Stimulated activated CD4-positive, alpha-beta T cell treated with anti-CD3 and anti-CD28 coated beads, Interleukin-1b, Interleukin-23, amount 100 ng/mL, for 1 hour (primary cell): ENCODE results near the gene MSRB2.
"Not testable (repeated sequence)": the region's sequence is repeated elsewhere in the genome, so short reads cannot be mapped to it uniquely, and the experiment has no call there.

ENCODE experiments used
- DNase-seq, 2 donors: peaks; one replicate each; pipeline ENCODE4 v3.0.0-alpha.2; 2020; ENCODE audit warnings: low read depth in 2 of 2

The MSRB2 gene

GRCh38 chr10:23095404-23095965 lies at the start of gene MSRB2:
MSRB2 (plus strand) TSS chr10:23095579; CDS start chr10:23095609, 30 bp downstream.
- DNase-seq: peak; percentile 36 to 46

GRCh38 chr10:23046027-23046426 lies 49.4 kb upstream of the MSRB2 start:
- DNase-seq: no peak

- no peak for DNase-seq
Measured at GRCh38 chr10:23047201-23048050, 48.0 kb upstream of the MSRB2 start.

- no peak for DNase-seq
Measured at GRCh38 chr10:23048191-23048590, 47.2 kb upstream of the MSRB2 start.

GRCh38 chr10:23051278-23051677 lies 44.1 kb upstream of the MSRB2 start:
- no peak for DNase-seq

GRCh38 chr10:23051855-23052331 lies 43.5 kb upstream of the MSRB2 start:
- DNase-seq: no peak

- DNase-seq: no peak
Measured at GRCh38 chr10:23053036-23053435, 42.3 kb upstream of the MSRB2 start.

GRCh38 chr10:23055424-23056185 lies 39.8 kb upstream of the MSRB2 start:
- DNase-seq: no peak

- no peak for DNase-seq
Measured at GRCh38 chr10:23056186-23056579, 39.2 kb upstream of the MSRB2 start.

GRCh38 chr10:23058366-23058765 lies 37.0 kb upstream of the MSRB2 start:
- DNase-seq: no peak

GRCh38 chr10:23060918-23061317 lies 34.5 kb upstream of the MSRB2 start:
- no peak for DNase-seq

GRCh38 chr10:23063045-23063972 lies 32.1 kb upstream of the MSRB2 start:
- no peak for DNase-seq

GRCh38 chr10:23063973-23064812 lies 31.2 kb upstream of the MSRB2 start:
- DNase-seq: no peak

- DNase-seq: not testable (repeated sequence)
Measured at GRCh38 chr10:23064813-23065114, 30.6 kb upstream of the MSRB2 start.

GRCh38 chr10:23065181-23065948 lies 30.0 kb upstream of the MSRB2 start:
- DNase-seq: no peak

GRCh38 chr10:23067337-23067736 lies 28.0 kb upstream of the MSRB2 start:
- DNase-seq: no peak

GRCh38 chr10:23067939-23068775 lies 27.2 kb upstream of the MSRB2 start:
- peak; percentile 17 to 46 for DNase-seq

GRCh38 chr10:23069019-23069815 lies 26.2 kb upstream of the MSRB2 start:
- DNase-seq: no peak
